Astrocyte of the hippocampus (primary cell): Measurements from ENCODE around the gene GYS2.
"Not testable (repeated sequence)": the region's sequence is repeated elsewhere in the genome, so short reads cannot be mapped to it uniquely, and the experiment has no call there.

Experiments used
- DNase-seq: peaks from one replicate; pipeline ENCODE4 v3.0.0; 2011; ENCODE audit warnings: low read depth, low spot score

The GYS2 gene

GRCh38 chr12:21602774-21603173 is 1.9 kb downstream of the GYS2 start:
- no peak for DNase-seq

DNA sequence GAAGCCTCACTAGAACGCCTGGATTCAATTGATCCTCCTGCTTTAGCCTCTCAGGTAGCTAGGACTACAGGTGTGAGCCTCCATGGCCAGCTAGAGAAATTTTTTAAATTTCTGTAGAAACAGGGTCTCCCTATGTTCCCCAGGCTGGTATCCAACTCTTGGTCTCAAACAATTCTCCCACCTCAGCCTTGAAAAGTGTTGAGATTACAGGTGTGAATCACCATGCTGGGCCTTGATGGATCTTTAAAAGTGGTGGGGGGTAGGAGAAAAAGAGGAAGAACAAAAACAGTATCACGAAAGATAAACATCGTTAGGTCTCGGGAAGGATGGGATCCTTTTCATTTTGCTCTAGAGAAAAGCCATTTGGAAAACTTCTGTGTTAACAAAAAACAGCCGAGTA is 4.5 kb downstream of the GYS2 start:
- DNase-seq, result no peak

- DNase-seq, result no peak
Observed at GRCh38 chr12:21599143-21599999, 5.3 kb downstream of the GYS2 start.

- DNase-seq, result no peak
Observed at GRCh38 chr12:21598651-21599050, 6.0 kb downstream of the GYS2 start.

- DNase-seq, result not testable (repeated sequence)
Observed at GRCh38 chr12:21595356-21595755, 9.3 kb downstream of the GYS2 start.

DNA sequence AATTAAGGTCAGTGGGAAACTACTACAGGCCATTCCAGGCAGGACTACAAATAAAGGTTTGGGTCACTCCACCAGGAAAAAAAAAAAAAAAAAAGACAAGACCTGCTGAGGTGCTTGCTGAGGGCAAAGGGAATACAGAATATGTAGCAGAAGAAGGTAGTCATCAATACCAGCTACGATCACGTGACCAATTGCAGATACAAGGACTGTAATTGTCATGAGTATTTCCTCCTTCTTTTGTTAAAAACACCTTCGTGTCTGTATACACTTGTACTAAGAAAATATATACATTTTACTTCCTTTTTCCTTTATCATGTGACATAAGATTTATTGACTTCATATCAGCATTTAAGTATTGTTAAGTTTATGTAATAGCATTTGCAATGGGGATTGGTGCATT is 19.2 kb downstream of the GYS2 start:
- DNase-seq, result no peak

- DNase-seq, result not testable (repeated sequence)
Observed at GRCh38 chr12:21584403-21585182, 20.1 kb downstream of the GYS2 start.

DNA sequence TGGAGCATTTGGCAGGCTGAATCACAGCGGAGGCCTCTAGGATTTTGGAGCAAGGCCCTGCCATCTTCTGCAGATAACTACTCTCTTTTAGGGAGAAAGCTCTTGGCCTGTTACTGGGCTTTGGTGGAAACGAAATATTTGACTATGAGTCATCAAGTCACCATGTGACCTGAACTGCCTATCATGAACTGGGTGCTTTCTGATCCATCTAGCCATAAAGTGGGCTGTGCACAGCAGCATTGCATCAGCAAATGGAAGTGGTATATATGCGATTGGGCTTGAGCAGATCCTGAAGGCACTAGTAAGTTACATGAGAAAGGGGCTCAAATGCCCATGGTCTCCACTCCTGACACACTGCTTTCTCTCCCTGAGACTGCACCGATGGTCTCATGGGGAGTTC is 21.1 kb downstream of the GYS2 start:
- no peak for DNase-seq

DNA sequence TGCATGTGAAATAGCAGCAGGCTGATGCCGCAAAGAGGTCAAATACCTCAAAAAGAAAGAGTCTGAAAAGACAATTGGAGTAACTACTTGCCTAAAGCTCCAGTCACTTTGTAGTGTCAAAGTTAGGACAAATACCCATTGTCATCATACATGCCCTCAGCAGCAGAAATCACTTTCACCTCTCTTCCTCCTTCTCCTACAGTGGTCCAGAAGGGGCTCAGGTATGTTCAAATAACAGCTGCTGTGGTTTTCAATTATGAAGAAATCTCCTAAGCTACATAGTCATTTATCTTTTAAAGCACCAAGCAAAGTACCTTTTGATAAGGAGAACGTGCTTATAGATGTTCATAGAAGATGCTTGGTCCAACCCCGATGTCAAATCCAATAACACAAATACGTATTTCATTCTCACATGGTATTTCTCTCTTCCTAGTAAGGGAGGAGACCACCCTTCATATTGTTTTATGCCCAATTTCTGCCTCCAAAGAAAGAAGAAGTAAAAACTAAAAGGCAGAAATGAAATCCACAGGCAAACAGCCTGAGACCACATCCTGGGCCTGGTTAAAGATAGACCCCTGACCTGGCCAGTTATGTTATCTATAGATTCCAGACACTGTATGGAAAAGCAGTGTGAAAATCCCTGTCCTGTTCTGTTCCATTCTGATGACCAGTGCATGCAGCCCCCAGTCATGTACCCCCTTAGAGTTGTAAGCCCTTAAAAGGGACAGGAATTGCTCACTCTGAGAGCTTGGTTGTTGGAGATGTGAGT is 23.7 kb downstream of the GYS2 start:
- no peak for DNase-seq

GRCh38 chr12:21577516-21577915 is 27.1 kb downstream of the GYS2 start:
- DNase-seq, result no peak

- no peak for DNase-seq
Observed at GRCh38 chr12:21576431-21576830, 28.2 kb downstream of the GYS2 start.

- DNase-seq, result no peak
Observed at GRCh38 chr12:21573733-21574358, 30.8 kb downstream of the GYS2 start.

DNA sequence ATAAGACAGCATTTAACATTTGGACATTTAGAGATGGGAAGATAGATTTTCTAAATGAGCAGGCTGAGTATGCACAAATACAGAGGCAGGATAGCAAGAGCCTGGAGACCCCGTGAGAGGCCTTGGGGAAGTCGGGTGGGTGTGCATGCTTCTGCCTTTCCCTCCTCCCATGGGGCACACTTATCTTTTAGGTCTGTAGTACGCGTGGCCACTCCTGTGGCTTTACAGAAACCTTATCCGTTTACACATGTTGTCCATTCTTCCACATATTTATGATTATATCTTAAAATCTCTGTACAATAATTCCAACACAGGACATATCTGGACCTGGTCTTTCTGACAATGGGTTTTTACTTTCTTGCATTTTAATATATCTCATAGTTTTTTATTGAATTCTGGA is 33.6 kb downstream of the GYS2 start:
- DNase-seq, result no peak

DNA sequence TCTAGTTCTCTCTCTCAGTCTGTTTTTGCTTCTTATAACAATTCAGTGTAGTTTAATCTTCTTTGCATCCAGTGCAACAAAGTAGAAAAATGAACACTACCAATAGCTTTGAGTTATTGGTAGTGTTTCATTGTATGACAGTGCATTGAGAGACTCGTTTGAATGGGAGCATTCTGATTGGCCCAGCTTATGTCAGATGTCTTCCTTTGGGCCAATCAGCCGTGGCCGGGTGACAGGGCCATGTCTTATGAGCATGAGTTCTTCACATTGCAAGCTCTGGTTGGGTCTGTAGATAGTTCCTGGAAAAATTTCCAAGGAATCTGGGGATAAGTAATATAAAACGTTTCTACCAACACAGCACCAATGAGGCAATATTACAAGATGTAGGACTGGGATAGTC is 36.5 kb downstream of the GYS2 start:
- DNase-seq, result no peak

DNA sequence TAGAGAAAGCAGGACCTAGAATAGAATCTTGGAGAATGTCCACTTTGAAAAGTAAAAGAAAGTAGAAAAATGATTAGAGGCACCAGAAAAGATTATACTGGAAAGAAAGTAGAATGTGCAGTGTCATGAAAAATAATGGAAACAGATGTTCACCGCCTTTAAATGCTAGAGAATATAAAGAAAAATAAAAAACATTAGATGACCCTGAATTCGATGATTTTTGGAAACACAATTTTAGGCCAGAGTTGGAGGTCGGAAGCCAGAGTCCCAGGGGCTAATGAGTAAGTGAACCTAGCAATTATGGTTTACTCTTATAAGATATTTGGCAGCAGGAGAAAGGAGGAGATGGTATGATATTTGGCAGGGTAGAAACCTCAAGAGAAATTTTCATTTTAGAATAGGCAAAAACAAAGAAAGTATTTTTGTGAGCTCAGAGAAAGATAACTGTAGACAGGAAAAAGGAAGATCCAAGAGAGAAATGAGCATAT is 37.7 kb downstream of the GYS2 start:
- no peak for DNase-seq

DNA sequence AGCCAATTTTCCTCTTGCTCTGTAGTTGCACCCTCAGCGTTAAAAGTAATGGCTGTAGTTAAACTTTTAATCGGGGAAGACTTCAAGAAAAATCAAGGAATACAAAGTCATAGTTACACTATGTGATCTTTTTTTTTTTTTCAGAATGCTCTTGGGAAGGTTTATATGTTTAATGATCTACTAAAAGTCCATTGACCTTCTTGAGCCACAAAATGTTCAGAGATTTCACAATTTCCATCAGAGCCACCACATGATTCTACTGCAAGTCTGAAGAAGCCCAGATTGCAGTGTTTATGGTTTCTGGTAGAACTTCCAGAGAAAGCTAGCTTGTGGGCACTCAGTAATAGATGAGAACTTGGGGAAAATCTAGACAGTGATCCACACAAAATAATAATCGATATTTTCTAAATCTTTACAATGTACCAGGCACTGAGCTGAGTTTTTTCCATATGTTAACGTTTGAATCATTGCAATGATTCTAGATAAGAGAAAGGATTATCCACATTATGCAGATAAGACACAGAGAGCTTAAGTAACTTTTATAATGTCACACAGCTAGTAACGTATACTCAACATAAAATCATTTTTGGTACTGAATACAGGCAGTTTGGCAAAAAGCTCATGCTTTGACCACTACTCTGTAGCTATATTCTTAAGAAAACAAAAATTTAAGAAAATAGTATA is 38.3 kb downstream of the GYS2 start:
- DNase-seq, result no peak

DNA sequence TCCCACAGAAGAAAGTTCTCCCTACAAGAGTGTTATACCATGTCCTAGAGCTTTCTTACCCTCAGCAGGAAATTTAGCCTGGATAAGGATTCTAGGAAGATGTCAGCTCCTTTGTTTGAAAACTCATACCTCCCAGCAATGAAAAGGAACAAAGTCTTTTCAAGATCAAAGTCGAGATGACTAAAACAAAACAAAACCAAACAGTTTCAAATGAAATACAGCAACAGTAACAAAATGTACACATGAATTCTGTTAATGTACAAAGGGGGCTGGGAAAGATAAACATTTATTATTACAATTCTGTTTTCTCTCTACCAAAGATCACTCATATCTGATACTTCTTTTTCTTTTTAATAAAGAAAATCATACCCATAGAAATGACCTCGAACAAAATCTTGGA is 41.8 kb downstream of the GYS2 start:
- no peak for DNase-seq

DNA sequence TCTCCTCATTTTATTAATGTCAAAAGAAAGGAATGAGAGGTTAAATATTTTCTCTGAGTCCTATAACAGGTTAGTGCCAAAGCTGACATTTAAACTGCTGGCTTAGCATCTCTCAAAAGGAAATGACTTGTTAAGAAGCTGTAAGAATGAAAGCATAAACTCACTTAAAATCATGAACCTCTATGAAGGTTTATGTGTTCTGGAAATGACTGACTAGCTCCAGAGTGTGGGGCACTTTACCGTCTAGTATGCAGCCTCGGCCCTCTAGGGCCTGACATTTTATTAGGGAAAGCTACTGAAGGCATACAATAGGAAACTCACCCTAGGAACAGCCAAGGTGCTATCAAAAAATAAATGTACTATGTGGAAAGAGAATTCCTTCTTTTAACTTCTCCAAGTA is 43.5 kb downstream of the GYS2 start:
- DNase-seq, result no peak

DNA sequence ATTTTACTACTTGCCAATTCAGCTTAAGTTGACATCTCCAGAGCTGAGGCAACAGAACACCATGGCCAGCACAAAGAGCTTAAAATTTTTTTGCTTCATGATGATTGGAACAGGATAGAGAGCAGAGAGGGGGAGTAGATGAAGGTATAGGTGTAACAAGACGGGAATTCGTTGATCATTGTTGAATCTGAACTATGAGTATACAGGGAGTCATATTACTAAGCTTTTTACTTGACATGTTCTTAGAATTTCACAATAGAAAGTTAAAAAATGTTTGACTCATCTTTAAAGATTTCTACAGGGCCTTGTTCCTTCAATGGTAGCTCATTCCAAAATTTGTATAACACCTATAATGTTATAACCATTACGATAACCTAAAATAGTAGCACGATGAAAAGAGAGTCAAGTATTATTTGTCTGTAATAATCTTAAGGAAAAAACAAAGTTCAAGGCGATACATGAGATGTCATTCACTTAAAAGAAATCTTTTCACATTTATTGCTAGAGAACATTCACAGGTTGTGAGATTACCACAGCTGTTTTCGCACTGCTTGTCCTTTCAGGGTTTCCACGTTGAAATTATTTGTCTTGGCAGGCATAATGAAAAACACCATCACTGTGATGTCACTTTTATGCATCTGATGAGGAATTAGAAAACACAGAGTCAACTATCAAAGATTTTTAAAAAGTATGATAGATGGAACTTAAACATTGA is 44.6 kb downstream of the GYS2 start:
- peak; percentile 60 for DNase-seq

DNA sequence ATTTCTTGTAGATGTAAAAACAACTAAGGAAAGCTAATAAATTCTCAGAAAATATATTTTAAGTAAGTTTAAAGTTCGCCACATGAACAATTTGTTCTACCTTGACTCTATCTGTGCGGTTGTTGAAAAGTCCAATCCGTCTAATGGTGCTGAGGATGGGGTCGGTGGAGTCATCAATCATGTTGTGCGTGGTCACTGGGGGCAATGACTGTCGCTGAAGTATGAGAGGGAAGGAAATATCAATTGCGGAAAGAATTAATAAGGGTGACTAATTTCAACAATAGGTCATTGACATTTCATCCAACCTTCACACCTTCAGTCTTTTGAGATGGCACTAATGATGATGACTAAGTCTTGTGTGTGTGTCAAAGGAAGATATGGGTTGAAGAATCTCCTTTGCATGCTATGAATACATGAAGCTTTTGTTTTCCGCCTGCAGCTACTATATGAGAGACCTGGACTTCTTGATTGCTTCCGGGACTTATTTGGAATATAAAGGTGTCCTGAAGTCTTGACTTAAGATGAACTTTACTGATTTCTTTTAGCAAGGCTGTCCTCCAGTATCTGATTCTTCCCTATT is 46.5 kb downstream of the GYS2 start:
- DNase-seq, result no peak
